Rectal smooth muscle tissue (tissue), 1 donor: ENCODE results near the gene CD9.

Source experiments
- H3K27ac ChIP-seq: one replicate; pipeline ENCODE4 v1.7.0; 2013; ENCODE audit warnings: low read depth, low read length, inconsistent platforms
- H3K27me3 ChIP-seq: one replicate; pipeline ENCODE4 v1.7.0; 2013; ENCODE audit warnings: low read length; ENCODE audit not compliant: control insufficient read depth, insufficient read depth
- H3K36me3 ChIP-seq: one replicate; pipeline ENCODE4 v1.7.0; 2013; ENCODE audit warnings: low read length; ENCODE audit not compliant: control insufficient read depth, insufficient read depth
- H3K4me1 ChIP-seq: one replicate; pipeline ENCODE4 v1.7.0; 2013; ENCODE audit warnings: low read length; ENCODE audit not compliant: control insufficient read depth, insufficient read depth
- H3K4me3 ChIP-seq: one replicate; pipeline ENCODE4 v1.7.0; 2013; ENCODE audit warnings: low read length
- H3K9ac ChIP-seq: one replicate; pipeline ENCODE4 v1.7.0; 2013; ENCODE audit warnings: low read length

The CD9 gene

DNA sequence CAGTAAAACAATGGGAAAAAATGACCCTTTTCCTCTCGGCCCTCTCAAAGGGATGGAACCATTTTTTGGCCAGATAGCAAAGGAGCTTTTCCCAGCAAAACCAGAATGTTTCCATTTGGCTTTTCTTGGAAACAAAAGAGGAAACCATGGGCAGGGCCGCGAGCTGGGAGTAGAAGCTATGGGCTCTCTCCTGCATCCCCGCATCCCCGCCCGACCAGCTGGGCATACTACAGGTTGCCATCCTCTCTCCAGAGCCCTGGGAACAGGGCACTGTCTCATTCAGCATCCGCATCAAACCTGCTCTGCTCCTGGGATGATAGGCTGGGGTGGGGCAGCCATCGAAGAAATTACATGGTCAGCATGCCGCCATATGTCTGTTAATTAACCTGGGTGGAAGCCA, 20.9 kb downstream of the CD9 start:
- no peaks in the 10 kb centered on the region for H3K27me3 ChIP-seq
- peaks cover 12% of the 10 kb centered on the region for H3K36me3 ChIP-seq
- H3K4me1 ChIP-seq: peaks cover 71% of the 10 kb centered on the region
- peak overlapping the region; percentile 16 for H3K27ac ChIP-seq
- H3K4me3 ChIP-seq: no peak overlapping the region
- no peak overlapping the region for H3K9ac ChIP-seq

DNA sequence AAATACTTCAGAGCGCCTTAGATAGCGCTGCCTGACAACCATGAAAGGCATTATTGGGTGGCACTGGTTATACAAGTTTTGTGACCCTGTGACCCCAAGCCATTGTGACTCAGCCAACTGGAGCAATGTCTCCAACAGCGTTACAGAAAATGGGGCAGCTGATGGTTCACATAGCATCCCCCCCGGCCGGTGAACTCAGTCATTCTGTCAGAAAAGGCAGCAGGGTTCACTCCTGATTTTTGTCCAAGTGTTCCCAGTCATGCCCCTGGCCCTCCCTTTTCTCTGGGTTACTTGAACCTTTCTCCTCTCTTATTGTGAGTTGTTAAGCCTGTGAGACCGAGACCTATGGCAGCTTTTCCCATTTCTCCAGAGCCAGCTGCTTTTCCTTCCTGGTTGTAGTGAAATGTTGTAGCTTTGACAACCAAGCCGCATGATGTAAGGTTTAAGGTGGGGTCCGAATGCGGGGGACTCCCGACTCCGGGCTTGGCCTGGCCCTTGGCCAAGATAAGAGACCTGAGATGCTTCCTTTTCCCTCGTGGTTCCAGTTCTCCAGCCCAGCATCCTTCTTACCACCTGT, 22.0 kb downstream of the CD9 start:
- H3K27ac ChIP-seq: peak overlapping the region; percentile 44
- H3K4me1 ChIP-seq: peaks cover 69% of the 10 kb centered on the region
- H3K27me3 ChIP-seq: no peaks in the 10 kb centered on the region
- H3K36me3 ChIP-seq: peaks cover 12% of the 10 kb centered on the region
- no peak overlapping the region for H3K4me3 ChIP-seq
- no peak overlapping the region for H3K9ac ChIP-seq

- Histone ChIP-seq H3K27ac (peak overlapping the region; percentile 96), H3K9ac (no peak overlapping the region), H3K27me3 (no peaks in the 10 kb centered on the region), H3K4me3 (no peak overlapping the region), H3K4me1 (peaks cover 72% of the 10 kb centered on the region), H3K36me3 (peaks cover 18% of the 10 kb centered on the region)
These were observed 23.3 kb downstream of the CD9 start for GRCh38 chr12:6223545-6223944.

- Histone ChIP-seq H3K9ac (no peak overlapping the region), H3K4me3 (no peak overlapping the region), H3K27ac (peak overlapping the region; percentile 96), H3K27me3 (no peaks in the 10 kb centered on the region), H3K4me1 (peaks cover 80% of the 10 kb centered on the region), H3K36me3 (peaks cover 18% of the 10 kb centered on the region)
These were observed 24.4 kb downstream of the CD9 start for GRCh38 chr12:6224550-6224949.

DNA sequence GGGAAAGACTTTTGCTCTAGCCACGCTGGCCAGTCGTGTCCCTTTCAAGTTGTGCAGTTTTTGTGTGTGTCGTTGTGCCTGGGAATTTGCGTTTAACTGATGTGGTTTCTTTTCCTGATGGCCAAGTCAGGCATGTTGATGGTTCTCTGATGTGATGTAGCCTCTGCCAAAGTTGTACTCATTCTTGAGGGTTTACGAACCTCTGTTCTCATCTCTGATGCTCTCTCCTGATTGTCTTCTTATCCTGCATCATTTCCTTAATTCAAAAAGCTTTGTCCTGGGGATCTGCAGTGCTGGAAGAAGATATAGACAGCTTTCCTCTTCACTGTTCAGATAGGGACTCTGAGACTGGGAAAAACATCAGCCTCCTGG, 25.4 kb downstream of the CD9 start:
- H3K9ac ChIP-seq: no peak overlapping the region
- H3K4me3 ChIP-seq: no peak overlapping the region
- peaks cover 84% of the 10 kb centered on the region for H3K4me1 ChIP-seq

DNA sequence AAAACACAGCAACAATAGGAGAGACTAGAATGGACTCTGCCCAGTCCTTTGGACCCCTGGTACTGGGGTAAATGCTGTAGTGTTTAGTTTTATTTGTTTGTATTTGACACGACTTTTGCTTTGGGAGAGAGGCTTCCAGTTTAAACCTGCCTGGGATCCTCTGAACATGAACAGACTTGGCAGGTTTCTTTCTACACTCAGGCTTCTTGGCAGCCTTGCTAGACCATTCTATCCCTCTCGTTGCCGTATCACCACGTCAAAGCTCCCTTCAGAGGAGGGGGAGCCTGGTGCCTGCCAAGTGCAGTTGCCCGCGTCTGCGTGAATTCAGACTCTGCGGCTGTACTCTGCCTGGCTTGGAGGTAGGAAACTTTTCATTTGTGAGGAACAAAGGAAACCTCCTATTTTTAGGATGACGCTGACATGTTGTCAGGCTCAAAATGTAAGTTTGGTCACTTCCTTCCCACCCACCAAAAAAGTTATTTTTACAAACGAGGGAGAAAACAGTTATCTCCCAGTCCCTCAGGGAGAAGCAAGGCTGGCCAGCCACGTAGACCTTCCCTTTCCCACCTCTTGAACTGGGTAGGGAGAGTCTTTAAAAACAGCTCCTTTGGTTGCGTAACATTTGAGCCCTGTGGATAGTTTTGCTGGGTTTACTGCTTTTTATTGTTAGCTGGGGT, 25.9 kb downstream of the CD9 start:
- Histone ChIP-seq H3K27ac (peak overlapping the region; percentile 96), H3K4me1 (peaks cover 84% of the 10 kb centered on the region), H3K4me3 (no peak overlapping the region), H3K36me3 (peaks cover 18% of the 10 kb centered on the region), H3K27me3 (no peaks in the 10 kb centered on the region), H3K9ac (no peak overlapping the region)

More for the DNA sequence above, 25.4 kb downstream of the CD9 start:
- Histone ChIP-seq H3K27ac (peak overlapping the region; percentile 96), H3K36me3 (peaks cover 18% of the 10 kb centered on the region), H3K27me3 (no peaks in the 10 kb centered on the region)

DNA sequence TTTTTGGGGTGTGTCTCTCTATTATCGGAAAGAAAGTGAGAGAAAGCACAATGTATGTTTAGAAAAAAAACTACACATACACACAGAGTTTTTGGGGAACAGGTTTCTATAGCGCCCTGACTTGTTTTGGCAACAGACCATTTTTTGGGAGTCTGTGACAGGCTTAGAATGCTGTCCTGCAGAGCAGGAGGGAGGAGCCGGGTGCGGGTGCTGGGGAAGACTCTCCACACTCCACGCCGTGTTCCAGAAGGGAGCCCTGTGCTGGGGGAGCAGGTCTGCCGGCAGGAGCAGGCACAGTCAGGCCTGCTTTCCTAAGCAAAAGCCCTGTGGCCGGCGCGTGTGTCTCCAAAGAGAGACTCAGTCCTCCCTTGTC, 26.5 kb downstream of the CD9 start:
- peaks cover 89% of the 10 kb centered on the region for H3K4me1 ChIP-seq
- no peak overlapping the region for H3K4me3 ChIP-seq
- H3K27me3 ChIP-seq: no peaks in the 10 kb centered on the region
- H3K9ac ChIP-seq: no peak overlapping the region
- peak overlapping the region; percentile 96 for H3K27ac ChIP-seq
- H3K36me3 ChIP-seq: peaks cover 18% of the 10 kb centered on the region

DNA sequence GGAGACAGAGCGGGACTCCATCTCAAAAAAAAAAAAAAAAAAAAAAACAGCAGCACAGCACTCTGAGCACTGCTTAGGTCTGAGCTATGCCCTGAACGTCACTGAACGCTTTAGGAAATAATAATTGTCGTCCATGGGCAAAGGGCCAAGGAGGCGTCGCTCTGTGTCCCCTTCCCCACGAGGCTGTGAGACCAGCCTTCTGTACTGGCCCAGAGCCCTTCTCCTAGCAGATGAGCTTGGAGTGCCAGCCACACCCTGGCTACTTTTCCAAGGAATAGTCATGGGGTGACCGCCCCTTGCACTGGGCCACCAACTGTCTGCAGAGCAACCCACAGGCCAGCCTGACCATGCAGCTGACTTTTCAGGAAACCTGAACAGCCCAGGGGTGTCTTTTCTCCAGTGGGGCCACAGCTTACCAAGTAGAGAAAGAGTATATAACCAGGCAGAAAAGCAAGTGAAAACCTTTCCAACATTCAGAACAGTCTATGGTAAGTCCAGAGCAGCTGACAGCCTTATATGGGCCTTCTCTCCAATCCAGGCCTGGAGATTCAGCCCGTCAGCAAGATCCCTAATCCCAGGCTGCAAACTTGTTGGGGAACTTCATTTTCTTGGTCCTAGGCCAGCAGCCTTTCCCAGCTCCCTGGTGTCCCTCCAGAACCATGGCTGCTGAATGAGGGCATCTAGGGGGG, 28.5 kb downstream of the CD9 start:
- H3K27me3 ChIP-seq: no peaks in the 10 kb centered on the region
- peak overlapping the region; percentile 9 for H3K4me3 ChIP-seq
- H3K9ac ChIP-seq: peak overlapping the region; percentile 19
- peaks cover 21% of the 10 kb centered on the region for H3K36me3 ChIP-seq
- H3K4me1 ChIP-seq: peaks cover 95% of the 10 kb centered on the region
- H3K27ac ChIP-seq: peak overlapping the region; percentile 96

GRCh38 chr12:6229224-6230218, 29.3 kb downstream of the CD9 start:
- Histone ChIP-seq H3K9ac (peak overlapping the region; percentile 43), H3K27ac (peak overlapping the region; percentile 96), H3K4me1 (peaks cover 95% of the 10 kb centered on the region), H3K4me3 (peak overlapping the region; percentile 34), H3K36me3 (peaks cover 22% of the 10 kb centered on the region), H3K27me3 (no peaks in the 10 kb centered on the region)

GRCh38 chr12:6230321-6231110, 30.3 kb downstream of the CD9 start:
- Histone ChIP-seq H3K36me3 (peaks cover 16% of the 10 kb centered on the region), H3K4me1 (peaks cover 94% of the 10 kb centered on the region), H3K4me3 (peak overlapping the region; percentile 34), H3K27ac (peak overlapping the region; percentile 96), H3K9ac (peak overlapping the region; percentile 43), H3K27me3 (no peaks in the 10 kb centered on the region)

GRCh38 chr12:6231359-6232268, 31.4 kb downstream of the CD9 start:
- Histone ChIP-seq H3K9ac (peak overlapping the region; percentile 33), H3K27ac (peak overlapping the region; percentile 96), H3K4me3 (no peak overlapping the region), H3K27me3 (no peaks in the 10 kb centered on the region), H3K36me3 (peaks cover 21% of the 10 kb centered on the region), H3K4me1 (peaks cover 84% of the 10 kb centered on the region)
